Muscle layer of duodenum (tissue), 2 donors: ENCODE results near the gene DYNC1LI1.
"Not testable (repeated sequence)": the region's sequence is repeated elsewhere in the genome, so short reads cannot be mapped to it uniquely, and the experiment has no call there.

ENCODE experiments used
- H3K27ac ChIP-seq: one replicate; pipeline ENCODE4 v1.7.0; 2013; ENCODE audit warnings: mild to moderate bottlenecking, low read length
- H3K27me3 ChIP-seq: one replicate; pipeline ENCODE4 v1.7.0; 2013; ENCODE audit warnings: low read depth, mild to moderate bottlenecking, control low read depth, low read length
- H3K36me3 ChIP-seq, 2 donors: one replicate each; pipeline ENCODE4 v1.7.0; 2013; ENCODE audit warnings: low read length in 2 of 2, control low read depth in 1 of 2, mild to moderate bottlenecking in 1 of 2; ENCODE audit not compliant: insufficient read depth in 2 of 2, control insufficient read depth in 1 of 2
- H3K4me1 ChIP-seq, 2 donors: one replicate each; pipeline ENCODE4 v1.7.0; 2013; ENCODE audit warnings: low read length in 2 of 2, mild to moderate bottlenecking in 2 of 2, control low read depth in 1 of 2, moderate library complexity in 1 of 2; ENCODE audit not compliant: insufficient read depth in 2 of 2, control insufficient read depth in 1 of 2
- H3K4me3 ChIP-seq, 2 donors: one replicate each; pipeline ENCODE4 v1.7.0; 2013; ENCODE audit warnings: low read length in 2 of 2, low read depth in 1 of 2, mild to moderate bottlenecking in 1 of 2
- H3K9me3 ChIP-seq, 2 donors: one replicate each; pipeline ENCODE4 v1.7.0; 2013; ENCODE audit warnings: low read length in 2 of 2, control low read depth in 1 of 2, mild to moderate bottlenecking in 1 of 2; ENCODE audit not compliant: control insufficient read depth in 1 of 2
- donor health status: healthy.

The DYNC1LI1 gene

GRCh38 chr3:32531010-32531647 is 39.5 kb downstream of the DYNC1LI1 start:
- H3K27ac ChIP-seq = no peak overlapping the region
- H3K36me3 ChIP-seq = peaks cover 22 to 30% of the 10 kb centered on the region in 2 donors

GRCh38 chr3:32525720-32526119 is 44.9 kb downstream of the DYNC1LI1 start:
- H3K27ac ChIP-seq = no peak overlapping the region
- H3K4me3 ChIP-seq = no peak overlapping the region
- no peaks in the 10 kb centered on the region for H3K27me3 ChIP-seq
- no peaks in the 10 kb centered on the region for H3K4me1 ChIP-seq
- H3K9me3 ChIP-seq = no peaks in the 10 kb centered on the region
- peaks cover 32 to 40% of the 10 kb centered on the region in 2 donors for H3K36me3 ChIP-seq

More at GRCh38 chr3:32531010-32531647, 39.5 kb downstream of the DYNC1LI1 start:
- Histone ChIP-seq H3K4me3 (no peak overlapping the region), H3K27me3 (no peaks in the 10 kb centered on the region), H3K4me1 (peaks cover 0 to 3% of the 10 kb centered on the region in 2 donors), H3K9me3 (no peaks in the 10 kb centered on the region)

- H3K9me3 ChIP-seq = no peaks in the 10 kb centered on the region
Observed at GRCh38 chr3:32522682-32523081, 48.0 kb downstream of the DYNC1LI1 start.

GRCh38 chr3:32518921-32519320 is 51.7 kb downstream of the DYNC1LI1 start:
- H3K27me3 ChIP-seq, H3K4me3 ChIP-seq, H3K4me1 ChIP-seq, H3K27ac ChIP-seq, H3K36me3 ChIP-seq, H3K9me3 ChIP-seq: not testable (repeated sequence)

More at GRCh38 chr3:32522682-32523081, 48.0 kb downstream of the DYNC1LI1 start:
- no peaks in the 10 kb centered on the region for H3K4me1 ChIP-seq
- H3K27ac ChIP-seq = no peak overlapping the region
- H3K4me3 ChIP-seq = no peak overlapping the region
- peaks cover 21 to 27% of the 10 kb centered on the region in 2 donors for H3K36me3 ChIP-seq
- H3K27me3 ChIP-seq = no peaks in the 10 kb centered on the region

GRCh38 chr3:32516751-32517150 is 53.9 kb downstream of the DYNC1LI1 start:
- not testable (repeated sequence) for H3K4me3 ChIP-seq, H3K27me3 ChIP-seq, H3K36me3 ChIP-seq, H3K4me1 ChIP-seq, H3K27ac ChIP-seq, H3K9me3 ChIP-seq

- H3K4me1 ChIP-seq = no peaks in the 10 kb centered on the region
- H3K27me3 ChIP-seq = no peaks in the 10 kb centered on the region
- H3K36me3 ChIP-seq = no peaks in the 10 kb centered on the region
- no peaks in the 10 kb centered on the region for H3K9me3 ChIP-seq
- H3K4me3 ChIP-seq = no peak overlapping the region
- H3K27ac ChIP-seq = no peak overlapping the region
Observed at GRCh38 chr3:32511005-32511404, 59.7 kb downstream of the DYNC1LI1 start.

GRCh38 chr3:32510075-32510724 is 60.5 kb downstream of the DYNC1LI1 start:
- Histone ChIP-seq H3K27me3 (no peaks in the 10 kb centered on the region), H3K9me3 (no peaks in the 10 kb centered on the region), H3K27ac (no peak overlapping the region), H3K4me3 (no peak overlapping the region), H3K36me3 (no peaks in the 10 kb centered on the region), H3K4me1 (no peaks in the 10 kb centered on the region)

GRCh38 chr3:32508711-32509110 is 61.9 kb downstream of the DYNC1LI1 start:
- Histone ChIP-seq H3K27ac (no peak overlapping the region), H3K36me3 (no peaks in the 10 kb centered on the region), H3K9me3 (no peaks in the 10 kb centered on the region), H3K4me1 (no peaks in the 10 kb centered on the region), H3K4me3 (no peak overlapping the region), H3K27me3 (no peaks in the 10 kb centered on the region)

GRCh38 chr3:32506466-32506865 is 64.2 kb downstream of the DYNC1LI1 start:
- Histone ChIP-seq H3K27me3 (no peaks in the 10 kb centered on the region), H3K27ac (no peak overlapping the region), H3K4me1 (peaks cover 0 to 3% of the 10 kb centered on the region in 2 donors), H3K36me3 (peaks cover 0 to 4% of the 10 kb centered on the region in 2 donors), H3K9me3 (no peaks in the 10 kb centered on the region), H3K4me3 (no peak overlapping the region)

- Histone ChIP-seq H3K27me3 (no peaks in the 10 kb centered on the region), H3K4me1 (peaks cover 0 to 16% of the 10 kb centered on the region in 2 donors), H3K9me3 (no peaks in the 10 kb centered on the region), H3K27ac (peak overlapping the region; percentile 90), H3K36me3 (peaks cover 4 to 5% of the 10 kb centered on the region in 2 donors), H3K4me3 (peak overlapping the region; percentile 87 to 95)
Observed at GRCh38 chr3:32502946-32503286, 67.7 kb downstream of the DYNC1LI1 start.

- H3K27me3 ChIP-seq = no peaks in the 10 kb centered on the region
- H3K36me3 ChIP-seq = peaks cover 4 to 5% of the 10 kb centered on the region in 2 donors
- H3K9me3 ChIP-seq = no peaks in the 10 kb centered on the region
- peaks cover 0 to 16% of the 10 kb centered on the region in 2 donors for H3K4me1 ChIP-seq
- H3K27ac ChIP-seq = peak within 1 kb of the TSS; percentile 90
- peak within 1 kb of the TSS; percentile 87 to 95 for H3K4me3 ChIP-seq
Observed at GRCh38 chr3:32502118-32502945, 68.3 kb downstream of the DYNC1LI1 start, which contains the start of gene CMTM6. TSS of gene CMTM6 (minus strand) at chr3:32502852. CDS start at chr3:32502745, 107 bp downstream.
